Astrocyte of the cerebellum (primary cell): ENCODE data around the gene MRPL14.

ENCODE experiments used
- DNase-seq: peaks from one replicate; pipeline ENCODE4 v3.0.0-alpha.2; 2011; ENCODE audit warnings: low read depth
- H3K4me3 ChIP-seq: 2 replicates; pipeline ENCODE4 v1.5.1; 2011; ENCODE audit warnings: mild to moderate bottlenecking, low read depth, low read length, moderate library complexity
- in situ Hi-C: cut with HindIII; loops from 2 replicates; pipeline ENCODE4 v1.10.0; 2017; ENCODE audit warnings: low sequenced_read_pairs
- TF ChIP-seq, protein P1 (sequence below): IDR thresholded peaks from 2 replicates; pipeline ENCODE4 v1.5.1; 2012; ENCODE audit warnings: low read length, low read depth, moderate library complexity, mild to moderate bottlenecking; ENCODE audit errors: missing control alignments

MRPL14 gene

DNA sequence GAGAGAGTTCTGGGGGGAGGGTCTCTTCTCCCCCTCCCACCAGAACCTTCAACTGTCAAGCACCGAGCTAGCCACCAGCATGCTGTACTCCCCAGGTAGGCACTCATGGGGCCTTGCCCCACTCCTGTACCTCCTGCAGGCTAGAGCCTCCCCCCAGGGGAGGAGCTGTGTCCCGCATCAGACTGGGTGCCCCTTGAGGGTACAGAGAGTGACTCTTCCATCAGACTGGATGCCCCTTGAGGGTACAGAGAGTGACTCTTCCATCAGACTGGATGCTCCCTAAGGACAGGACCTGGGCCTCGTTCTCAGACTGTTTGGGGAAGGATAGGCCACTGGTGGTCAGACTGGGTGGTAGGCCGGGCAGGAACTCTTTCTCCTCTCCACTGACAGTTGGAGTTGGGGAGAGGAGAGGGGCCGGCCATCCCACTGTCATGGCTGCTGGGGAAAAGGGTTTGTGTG, 31.5 kb upstream of the MRPL14 start, which contains the start of gene CAPN11:
Gene CAPN11, plus strand, starts transcription at position 51 of the 459 bp plus-strand sequence. Its CDS starts 29 bp downstream, at position 80.
- TF ChIP-seq, protein P1, sequence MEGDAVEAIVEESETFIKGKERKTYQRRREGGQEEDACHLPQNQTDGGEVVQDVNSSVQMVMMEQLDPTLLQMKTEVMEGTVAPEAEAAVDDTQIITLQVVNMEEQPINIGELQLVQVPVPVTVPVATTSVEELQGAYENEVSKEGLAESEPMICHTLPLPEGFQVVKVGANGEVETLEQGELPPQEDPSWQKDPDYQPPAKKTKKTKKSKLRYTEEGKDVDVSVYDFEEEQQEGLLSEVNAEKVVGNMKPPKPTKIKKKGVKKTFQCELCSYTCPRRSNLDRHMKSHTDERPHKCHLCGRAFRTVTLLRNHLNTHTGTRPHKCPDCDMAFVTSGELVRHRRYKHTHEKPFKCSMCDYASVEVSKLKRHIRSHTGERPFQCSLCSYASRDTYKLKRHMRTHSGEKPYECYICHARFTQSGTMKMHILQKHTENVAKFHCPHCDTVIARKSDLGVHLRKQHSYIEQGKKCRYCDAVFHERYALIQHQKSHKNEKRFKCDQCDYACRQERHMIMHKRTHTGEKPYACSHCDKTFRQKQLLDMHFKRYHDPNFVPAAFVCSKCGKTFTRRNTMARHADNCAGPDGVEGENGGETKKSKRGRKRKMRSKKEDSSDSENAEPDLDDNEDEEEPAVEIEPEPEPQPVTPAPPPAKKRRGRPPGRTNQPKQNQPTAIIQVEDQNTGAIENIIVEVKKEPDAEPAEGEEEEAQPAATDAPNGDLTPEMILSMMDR, result no peak
- DNase-seq, result no peak
- in situ Hi-C loops, result no loop called here
- H3K4me3 ChIP-seq, result no peak within 1 kb of the TSS

GRCh38 chr6:44157152-44157521, 29.9 kb upstream of the MRPL14 start:
- no peak for DNase-seq
- in situ Hi-C loops, result no loop called here
- no peak overlapping the region for H3K4me3 ChIP-seq
- TF ChIP-seq, protein P1, result no peak

DNA sequence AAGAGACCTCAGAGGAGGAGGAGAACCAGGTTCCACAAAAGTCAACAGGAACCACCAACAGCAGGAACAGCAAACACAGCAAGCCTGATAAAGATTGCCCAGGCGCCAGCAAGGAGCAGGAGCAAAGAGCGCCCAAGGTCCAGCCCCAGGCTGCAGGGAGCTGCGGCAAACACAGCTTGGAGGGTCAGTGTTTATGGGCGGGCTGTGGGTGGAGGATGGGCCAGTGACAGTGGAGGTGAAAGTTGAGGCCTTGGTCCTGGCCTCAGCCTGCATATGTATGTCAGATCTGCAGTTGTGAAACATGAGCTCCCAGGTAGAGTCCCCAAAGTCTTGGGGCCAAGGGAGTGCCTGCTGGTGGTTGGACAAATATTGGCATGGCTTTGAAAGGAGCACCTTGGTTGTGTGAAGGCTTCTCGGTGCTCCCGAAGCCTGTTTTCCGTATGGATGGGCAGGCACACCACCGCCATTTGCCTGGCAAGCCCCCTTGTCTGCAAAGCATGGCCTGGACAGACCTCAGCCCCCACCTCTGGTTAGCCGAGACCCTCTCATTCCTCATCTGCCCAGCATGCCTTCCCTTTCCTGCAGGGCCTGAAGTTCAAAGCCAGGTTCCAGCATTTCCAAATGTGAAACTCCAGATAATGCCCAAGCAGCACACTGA, 29.4 kb upstream of the MRPL14 start:
- no peak overlapping the region for H3K4me3 ChIP-seq
- TF ChIP-seq, protein P1, result no peak
- DNase-seq, result no peak
- in situ Hi-C loops, result no loop called here

DNA sequence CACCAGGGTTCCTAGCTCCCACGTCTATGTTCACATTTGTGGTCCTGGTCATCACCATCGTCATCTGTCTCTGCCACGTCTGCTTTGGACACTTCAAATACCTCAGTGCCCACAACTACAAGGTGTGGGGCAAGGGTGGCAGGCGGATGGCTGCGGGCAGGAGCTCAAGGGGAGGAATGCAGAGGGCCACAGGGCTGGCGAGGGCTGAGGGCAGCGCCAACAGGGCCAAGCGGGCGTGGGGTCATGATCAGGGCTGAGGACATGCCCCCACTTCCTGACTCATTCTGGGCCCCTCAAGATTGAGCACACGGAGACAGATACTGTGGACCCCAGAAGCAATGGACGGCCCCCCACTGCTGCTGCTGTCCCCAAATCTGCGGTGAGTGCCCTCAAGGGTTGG, 26.8 kb upstream of the MRPL14 start:
- TF ChIP-seq, protein P1, result no peak
- DNase-seq, result no peak
- in situ Hi-C loops, result loop anchor here (5.0 kb wide), 1 partner anchor 47 kb away; no protein-coding TSS in a partner anchor
- H3K4me3 ChIP-seq, result no peak overlapping the region

DNA sequence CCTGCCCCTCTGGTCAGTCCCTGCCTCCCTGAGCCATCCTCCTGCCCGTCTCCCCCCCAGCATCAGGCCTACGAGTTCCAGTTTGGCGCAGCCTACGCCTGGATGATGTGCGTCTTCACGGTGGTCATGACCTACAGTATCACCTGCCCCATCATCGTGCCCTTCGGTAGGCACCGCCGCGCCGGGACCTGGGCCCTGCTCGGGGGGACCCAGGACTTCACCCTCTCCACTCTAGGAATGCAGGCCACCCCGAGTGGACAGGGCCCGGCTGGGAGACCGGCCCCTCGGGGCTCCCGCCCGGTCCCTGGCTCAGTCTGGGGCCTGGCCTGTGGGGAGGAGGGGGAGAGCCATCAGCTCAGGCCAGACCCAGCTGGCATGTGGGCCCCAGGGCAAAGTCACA, 25.3 kb upstream of the MRPL14 start:
- in situ Hi-C loops, result loop anchor here (5.0 kb wide), 1 partner anchor 45 kb away; no protein-coding TSS in a partner anchor
- TF ChIP-seq, protein P1, result no peak
- H3K4me3 ChIP-seq, result no peak overlapping the region
- no peak for DNase-seq

- in situ Hi-C loops, result loop anchor here (5.0 kb wide), 1 partner anchor 45 kb away; no protein-coding TSS in a partner anchor
- H3K4me3 ChIP-seq, result no peak overlapping the region
- DNase-seq, result no peak
- TF ChIP-seq, protein P1, result no peak
Observed at GRCh38 chr6:44152109-44152461, 24.8 kb upstream of the MRPL14 start.
